HEK293 (cell line): ENCODE measurements around the gene SPOCK1.

ENCODE experiments used
- CTCF ChIA-PET: fragments of 350-600 bp; formaldehyde crosslinking; extraction: SDS; loops from one replicate; lab custom pipeline; 2021; ENCODE audit warnings: antibody characterized with exemption; lab: Yijun Ruan, JAX
- POLR2A ChIA-PET: fragments of 300-600 bp; formaldehyde crosslinking; extraction: SDS; loops from one replicate; lab custom pipeline; 2020; ENCODE audit warnings: antibody characterized with exemption, inconsistent platforms; lab: Yijun Ruan, JAX
- H3K27ac ChIP-seq: fragments of 200-500 bp; sonication (Bioruptor generic); 2 replicates; pipeline ENCODE4 v1.5.1; 2014; ENCODE audit warnings: low read depth, low read length, control low read depth, inconsistent platforms; ENCODE audit errors: extremely low read depth
- H3K36me3 ChIP-seq, 2 experiments: fragments of 200-500 bp in 1 of 2; sonication (Bioruptor generic) in 1 of 2; 1 replicate in 1 of 2; 2 replicates in 1 of 2; pipeline ENCODE4 v1.5.1; 2014 to 2017; ENCODE audit warnings: inconsistent platforms in 2 of 2, low read length in 2 of 2; ENCODE audit not compliant: control insufficient read depth in 2 of 2, insufficient read depth in 1 of 2
- H3K4me1 ChIP-seq: fragments of 200-500 bp; sonication (Bioruptor generic); 2 replicates; pipeline ENCODE4 v1.5.1; 2014; ENCODE audit warnings: mild to moderate bottlenecking, low read length, inconsistent platforms; ENCODE audit not compliant: control insufficient read depth, insufficient read depth
- H3K4me3 ChIP-seq: 2 replicates; pipeline ENCODE4 v1.5.1; 2011; ENCODE audit warnings: low read depth, mild to moderate bottlenecking, control low read depth, low read length, moderate library complexity
- H3K9me3 ChIP-seq: fragments of 200-500 bp; sonication (Bioruptor generic); 2 replicates; pipeline ENCODE4 v1.5.1; 2014; ENCODE audit warnings: low read depth, low read length, inconsistent platforms; ENCODE audit not compliant: control insufficient read depth, insufficient read depth
- GLI2 ChIP-seq: fragments of 450-650 bp; formaldehyde crosslinking; IDR thresholded peaks from 2 replicates; pipeline ENCODE4; 2017; ENCODE audit warnings: missing biosample characterization, missing genetic modification characterization, low read depth, borderline replicate concordance
- KLF9 ChIP-seq: fragments of 450-650 bp; formaldehyde crosslinking; IDR thresholded peaks from 2 replicates; pipeline ENCODE4 v1.5.1; 2016; ENCODE audit warnings: missing biosample characterization, missing genetic modification characterization, low read depth
- PATZ1 ChIP-seq: fragments of 450-650 bp; formaldehyde crosslinking; IDR thresholded peaks from 2 replicates; pipeline ENCODE4 v1.5.1; 2016; ENCODE audit warnings: missing biosample characterization, missing genetic modification characterization
- TSHZ1 ChIP-seq: fragments of 450-650 bp; formaldehyde crosslinking; IDR thresholded peaks from 2 replicates; pipeline ENCODE4 v1.5.1; 2016; ENCODE audit warnings: missing biosample characterization, missing genetic modification characterization, borderline replicate concordance
- ZBTB8A ChIP-seq: fragments of 450-650 bp; formaldehyde crosslinking; IDR thresholded peaks from 2 replicates; pipeline ENCODE4 v1.5.1; 2016; ENCODE audit warnings: missing biosample characterization, missing genetic modification characterization
- ZFP37 ChIP-seq: fragments of 450-650 bp; formaldehyde crosslinking; IDR thresholded peaks from 2 replicates; pipeline ENCODE4 v1.5.1; 2016; ENCODE audit warnings: missing biosample characterization, missing genetic modification characterization
- ZNF10 ChIP-seq: fragments of 450-650 bp; formaldehyde crosslinking; IDR thresholded peaks from 2 replicates; pipeline ENCODE4 v1.5.1; 2017; ENCODE audit warnings: missing biosample characterization, missing genetic modification characterization
- ZNF133 ChIP-seq: fragments of 450-650 bp; formaldehyde crosslinking; IDR thresholded peaks from 2 replicates; pipeline ENCODE4 v1.5.1; 2016; ENCODE audit warnings: missing biosample characterization, missing genetic modification characterization
- ZNF138 ChIP-seq: fragments of 450-650 bp; formaldehyde crosslinking; IDR thresholded peaks from 2 replicates; pipeline ENCODE4 v1.5.1; 2016; ENCODE audit warnings: missing biosample characterization, missing genetic modification characterization, borderline replicate concordance
- ZNF140 ChIP-seq: fragments of 450-650 bp; formaldehyde crosslinking; IDR thresholded peaks from 2 replicates; pipeline ENCODE4 v1.5.1; 2016; ENCODE audit warnings: missing biosample characterization, missing genetic modification characterization
- ZNF169 ChIP-seq: fragments of 450-650 bp; formaldehyde crosslinking; IDR thresholded peaks from 2 replicates; pipeline ENCODE4 v1.5.1; 2016; ENCODE audit warnings: missing biosample characterization, missing genetic modification characterization
- ZNF26 ChIP-seq: fragments of 450-650 bp; formaldehyde crosslinking; IDR thresholded peaks from 2 replicates; pipeline ENCODE4 v1.5.1; 2016; ENCODE audit warnings: missing biosample characterization, missing genetic modification characterization
- ZNF292 ChIP-seq: fragments of 450-650 bp; formaldehyde crosslinking; IDR thresholded peaks from 2 replicates; pipeline ENCODE4 v1.5.1; 2016; ENCODE audit warnings: low read depth, missing biosample characterization, missing genetic modification characterization, borderline replicate concordance
- ZNF341 ChIP-seq: fragments of 450-650 bp; formaldehyde crosslinking; IDR thresholded peaks from 2 replicates; pipeline ENCODE4; 2016; ENCODE audit warnings: low read depth, missing biosample characterization, missing genetic modification characterization
- ZNF404 ChIP-seq: fragments of 450-650 bp; formaldehyde crosslinking; IDR thresholded peaks from 2 replicates; pipeline ENCODE4 v1.5.1; 2017; ENCODE audit warnings: missing biosample characterization, missing genetic modification characterization
- ZNF501 ChIP-seq: fragments of 450-650 bp; formaldehyde crosslinking; IDR thresholded peaks from 2 replicates; pipeline ENCODE4 v1.5.1; 2016; ENCODE audit warnings: missing biosample characterization, missing genetic modification characterization
- ZNF510 ChIP-seq: fragments of 450-650 bp; formaldehyde crosslinking; IDR thresholded peaks from 2 replicates; pipeline ENCODE4 v1.5.1; 2018; ENCODE audit warnings: mild to moderate bottlenecking, missing genetic modification characterization, missing biosample characterization; ENCODE audit not compliant: insufficient replicate concordance
- ZNF555 ChIP-seq: fragments of 450-650 bp; formaldehyde crosslinking; conservative IDR thresholded peaks from 2 replicates; pipeline ENCODE4 v1.5.1; 2017; ENCODE audit warnings: missing biosample characterization, mild to moderate bottlenecking, missing genetic modification characterization, inconsistent platforms
- ZNF571 ChIP-seq: fragments of 450-650 bp; formaldehyde crosslinking; IDR thresholded peaks from 2 replicates; pipeline ENCODE4 v1.5.0; 2017; ENCODE audit warnings: missing biosample characterization, missing genetic modification characterization
- ZNF610 ChIP-seq: fragments of 450-650 bp; formaldehyde crosslinking; IDR thresholded peaks from 2 replicates; pipeline ENCODE4 v1.5.1; 2016; ENCODE audit warnings: missing biosample characterization, missing genetic modification characterization, borderline replicate concordance
- ZNF624 ChIP-seq: fragments of 450-650 bp; formaldehyde crosslinking; IDR thresholded peaks from 2 replicates; pipeline ENCODE4 v1.5.1; 2017; ENCODE audit warnings: missing biosample characterization, missing genetic modification characterization
- ZNF654 ChIP-seq: fragments of 450-650 bp; formaldehyde crosslinking; IDR thresholded peaks from 2 replicates; pipeline ENCODE4 v1.5.1; 2016; ENCODE audit warnings: low read depth, missing biosample characterization, missing genetic modification characterization
- ZNF664 ChIP-seq: fragments of 450-650 bp; formaldehyde crosslinking; IDR thresholded peaks from 2 replicates; pipeline ENCODE4 v1.5.1; 2016; ENCODE audit warnings: missing biosample characterization, missing genetic modification characterization
- ZNF701 ChIP-seq: fragments of 450-650 bp; formaldehyde crosslinking; IDR thresholded peaks from 2 replicates; pipeline ENCODE4 v1.5.1; 2016; ENCODE audit warnings: missing biosample characterization, missing genetic modification characterization
- ZSCAN4 ChIP-seq: fragments of 450-650 bp; formaldehyde crosslinking; IDR thresholded peaks from 2 replicates; pipeline ENCODE4 v1.5.1; 2017; ENCODE audit warnings: missing biosample characterization, missing genetic modification characterization

The SPOCK1 gene

DNA sequence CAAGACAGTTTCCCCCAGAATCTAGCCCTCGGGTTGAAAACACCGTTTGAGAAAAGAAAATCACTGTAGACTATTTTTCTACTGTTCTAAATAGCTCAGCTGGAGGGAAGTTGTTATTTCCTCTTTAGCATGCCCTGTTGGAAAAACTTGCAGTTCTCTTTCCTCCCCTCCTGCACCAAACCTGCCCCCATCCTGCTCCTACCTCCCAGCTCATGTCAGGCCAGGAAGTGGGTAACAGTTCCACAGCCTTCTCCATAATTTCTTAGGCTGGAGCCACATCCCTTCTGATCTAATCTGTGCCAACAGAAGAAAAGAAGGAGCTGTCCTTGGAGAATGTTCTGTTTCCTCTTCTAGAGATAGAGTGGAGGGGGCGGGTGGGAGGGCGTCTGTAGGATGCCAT, 437.7 kb downstream of the SPOCK1 start:
- no peak for TF ChIP-seq ZNF133
- no peak for TF ChIP-seq ZNF169 (tag by site-specific recombination)
- no peak for TF ChIP-seq ZNF510
- no peak for TF ChIP-seq ZNF571 (tag by site-specific recombination)
- TF ChIP-seq ZNF610 (tag by site-specific recombination), result no peak
- TF ChIP-seq ZNF292 (tag by site-specific recombination), result no peak
- no peak for TF ChIP-seq ZNF26 (tag by site-specific recombination)
- TF ChIP-seq GLI2 (tag by site-specific recombination), result no peak
- no peak for TF ChIP-seq ZSCAN4 (tag by site-specific recombination)
- no peak for TF ChIP-seq ZNF701 (tag by site-specific recombination)
- no peak for TF ChIP-seq PATZ1 (tag by site-specific recombination)
- no peak for TF ChIP-seq ZNF10 (tag by site-specific recombination)
- TF ChIP-seq ZNF654 (tag by site-specific recombination), result no peak
- TF ChIP-seq ZBTB8A, result no peak
- TF ChIP-seq ZFP37 (tag by site-specific recombination), result no peak
- no peak for TF ChIP-seq ZNF624
- TF ChIP-seq ZNF555 (tag by site-specific recombination), result no peak
- no peak for TF ChIP-seq ZNF341 (tag by site-specific recombination)
- H3K4me1 ChIP-seq, result no peaks in the 10 kb centered on the region
- no peak overlapping the region for H3K4me3 ChIP-seq
- no peak overlapping the region for H3K27ac ChIP-seq
- CTCF ChIA-PET, result interaction anchor here (0.6 to 2.6 kb wide), 3 partner anchors 14 to 259 kb away, joined by 3 to 11 read pairs (median 4); no protein-coding TSS in a partner anchor
- no peaks in the 10 kb centered on the region for H3K9me3 ChIP-seq
- POLR2A ChIA-PET, result no interaction called here
- no peaks in the 10 kb centered on the region for H3K36me3 ChIP-seq

GRCh38 chr5:137058089-137058488, 441.0 kb downstream of the SPOCK1 start:
- Histone ChIP-seq H3K4me3 (no peak overlapping the region), H3K27ac (no peak overlapping the region), H3K36me3 (no peaks in the 10 kb centered on the region), H3K4me1 (no peaks in the 10 kb centered on the region), H3K9me3 (no peaks in the 10 kb centered on the region)
- no peak for TF ChIP-seq ZNF404
- no peak for TF ChIP-seq KLF9 (tag by site-specific recombination)
- no peak for TF ChIP-seq ZNF140 (tag by site-specific recombination)
- no peak for TF ChIP-seq ZNF654 (tag by site-specific recombination)
- TF ChIP-seq ZNF138 (tag by site-specific recombination), result no peak
- no peak for TF ChIP-seq ZNF664 (tag by site-specific recombination)
- no peak for TF ChIP-seq TSHZ1 (tag by site-specific recombination)
- no peak for TF ChIP-seq ZNF501 (tag by site-specific recombination)
- CTCF ChIA-PET, result interaction anchor here (0.6 to 2.6 kb wide), 2 partner anchors 17 to 208 kb away, joined by 3 to 11 read pairs; no protein-coding TSS in a partner anchor
- POLR2A ChIA-PET, result no interaction called here
